ENCODE measurements around the gene PNLDC1. TPM values are rescaled to one million over a fixed set of nuclear protein-coding genes. Genes with fewer than 3 reads are reported as not detected.

PNLDC1 gene
- total and polyA plus RNA-seq, 9 of the 15 experiments (the other 6 are each of a cell fraction or from before 2014, with no cell fraction given): 0.12 TPM; not detected in 8

GRCh38 chr6:159772196-159772595 lies 27.9 kb upstream of the PNLDC1 start:
- Histone ChIP-seq H3K9ac (ENCODE audit: insufficient read depth in 1 of 2, low read depth in 2 of 2, low read length in 2 of 2) (no peak overlapping the region), H4K20me1 (replicated peaks; ENCODE audit: control insufficient read depth, insufficient read depth, low read length) (no peaks in the 10 kb centered on the region), H3K9me1 (ENCODE audit: control insufficient read depth, insufficient read depth, low read length) (no peaks in the 10 kb centered on the region), H3K4me3 (no peak overlapping the region), H3K4me2 (ENCODE audit: insufficient read depth, low read length) (no peak overlapping the region), H3K27me3 (ENCODE audit: control insufficient read depth in 2 of 2, insufficient read depth in 2 of 2, low read length in 2 of 2) (no peaks in the 10 kb centered on the region), H3K79me2 (ENCODE audit: control insufficient read depth, insufficient read depth, low read length) (no peaks in the 10 kb centered on the region), H3K27ac (ENCODE audit: extremely low read depth, low read depth, low read length) (no peak overlapping the region), H2AFZ (ENCODE audit: low read depth, low read length) (no peak overlapping the region), H3K36me3 (ENCODE audit: control insufficient read depth, insufficient read depth, low read length) (peaks cover 94% of the 10 kb centered on the region), H3K4me1 (replicated peaks in 1 of 2; ENCODE audit: control insufficient read depth in 2 of 2, insufficient read depth in 2 of 2, low read length in 2 of 2) (no peaks in the 10 kb centered on the region), H3K9me3 (replicated peaks; ENCODE audit: control insufficient read depth, insufficient read depth, low read depth, low read length) (no peaks in the 10 kb centered on the region)
- intact Hi-C loops (cut with micrococcal nuclease): no loop called here
- ChIA-PET POLR2A (interaction anchor here (1.1 to 3.2 kb wide), 6 partner anchors 8 to 45 kb away, joined by 3 to 15 read pairs (median 6); partner anchors contain the start of genes ACAT2, MRPL18, TCP1 and WTAP), CTCF (ENCODE audit: low intra/inter-chr PET ratio) (no interaction called here)
- in situ Hi-C loops (cut with MboI): no loop called here
- no TSS peak for BruUV-seq (replicated peaks)
- ATAC-seq (no peak), FAIRE-seq (no peak), DNase-seq (ENCODE audit: extremely low read depth in 1 of 4, low spot score in 3 of 4) (no peak)
- WGBS (ENCODE audit: insufficient coverage, low coverage, missing lambda C conversion rate): 95% methylated on average over 1 of the region's 1 CpG
- TF ChIP-seq MXI1 (IDR thresholded peaks at IDR 0.05; ENCODE audit: low read depth, low read length) (no peak), ZNF407 (IDR thresholded peaks at IDR 0.05; ENCODE audit: low read depth) (no peak), JUND (IDR thresholded peaks at IDR 0.05; ENCODE audit: borderline replicate concordance, low read depth, low read length) (no peak), JUND (tag; IDR thresholded peaks at IDR 0.05; ENCODE audit: borderline replicate concordance, low read depth, low read length) (no peak), ZNF347 (CRISPR knock-in tag; IDR thresholded peaks at IDR 0.05; ENCODE audit: low read depth) (no peak), MCM3 (IDR thresholded peaks at IDR 0.05) (no peak), ZSCAN29 (IDR thresholded peaks at IDR 0.05) (no peak), TBL1XR1 (IDR thresholded peaks at IDR 0.05; ENCODE audit: low read length in 2 of 2) (no peak), EWSR1 (IDR thresholded peaks at IDR 0.05; ENCODE audit: borderline replicate concordance, low read depth, partially characterized antibody) (no peak), GTF2B (IDR thresholded peaks at IDR 0.05; ENCODE audit: extremely low read depth, insufficient read length) (no peak), TAF1 (IDR thresholded peaks at IDR 0.05; ENCODE audit: control insufficient read depth, extremely low read depth, insufficient read depth, low read length, severe bottlenecking) (no peak), SNRNP70 (optimal IDR thresholded peaks at IDR 0.05; ENCODE audit: low read depth, low read length) (no peak), E2F4 (CRISPR knock-in tag; IDR thresholded peaks at IDR 0.05; ENCODE audit: low read depth) (no peak), RBM22 (IDR thresholded peaks at IDR 0.05; ENCODE audit: low read depth, low read length, poor library complexity, severe bottlenecking) (no peak)
